ENCODE data around the gene STMN1. TPM values are rescaled to one million over a fixed set of nuclear protein-coding genes. Genes with fewer than 3 reads are reported as not detected.

The STMN1 gene
- total RNA-seq, 1 experiment from 2014 or later, result 349 TPM

DNA sequence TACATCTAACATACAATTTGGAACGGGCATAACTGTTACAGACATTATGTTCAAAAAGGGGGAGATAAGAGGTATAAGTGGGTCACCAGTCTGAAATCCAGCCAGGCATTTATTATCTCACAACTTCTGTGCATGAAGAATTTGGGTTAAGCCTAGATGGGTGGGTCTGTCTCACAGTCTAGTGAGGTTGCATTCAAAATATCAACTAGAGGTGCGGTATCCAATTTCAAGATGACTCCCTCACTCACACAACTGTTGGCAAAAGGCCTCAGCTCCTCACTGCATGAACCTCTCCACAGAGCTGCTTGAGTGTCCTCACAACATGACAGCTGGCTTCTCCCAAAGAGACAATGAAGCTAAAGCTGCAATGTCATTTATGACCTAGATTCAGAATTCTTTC lies 51.7 kb downstream of the STMN1 start:
- POLR2A ChIA-PET (ENCODE audit: unreplicated experiment), result interaction anchor here (0.7 kb wide), 2 partner anchors 10 to 13 kb away, joined by 6 to 36 read pairs; no protein-coding TSS in a partner anchor
- H2AFZ ChIP-seq, result no peak overlapping the region
- H3K9me3 ChIP-seq (ENCODE audit: insufficient read depth, low read depth), result no peaks in the 10 kb centered on the region
- H3K27me3 ChIP-seq (ENCODE audit: insufficient read depth, low read depth), result no peaks in the 10 kb centered on the region
- no peak overlapping the region for H3K27ac ChIP-seq
- no peak overlapping the region for H3K4me2 ChIP-seq
- H3K79me2 ChIP-seq (ENCODE audit: low read depth), result peaks cover 85% of the 10 kb centered on the region
- intact Hi-C loops (cut with micrococcal nuclease; ENCODE audit: unreplicated experiment), result no loop called here
- no peaks in the 10 kb centered on the region for H3K36me3 ChIP-seq (ENCODE audit: low read depth)
- no peak for TF ChIP-seq EZH2 (IDR thresholded peaks at IDR 0.05; ENCODE audit: low read depth)
- no peak for TF ChIP-seq CTCF (conservative IDR thresholded peaks at IDR 0.05)
- BruUV-seq (replicated peaks), result no TSS peak
- H4K20me1 ChIP-seq (ENCODE audit: insufficient read depth), result no peaks in the 10 kb centered on the region
- H3K4me1 ChIP-seq (replicated peaks; ENCODE audit: insufficient read depth), result peaks cover 10% of the 10 kb centered on the region
- CTCF ChIA-PET, result no interaction called here
- H3K9me2 ChIP-seq (ENCODE audit: insufficient read depth), result no peaks in the 10 kb centered on the region
- DNase-seq, result no peak
- peaks cover under 1% of the 10 kb centered on the region; the same call in 1 of the 2 replicates for H3F3A ChIP-seq (ENCODE audit: insufficient read depth, low read depth)
- H3K4me3 ChIP-seq, result no peak overlapping the region

Small RNA genes within 50 kb of the gene (microRNA-seq; reads per million reads assigned to microRNA genes)
- gene MIR3917 (ENCODE audit: borderline number of aligned reads, borderline replicate concordance), result 4.7 reads per million

Other genes with a start within 250 kb of the STMN1 start
- 39.0 and 44.3 TPM in 2 replicates for gene SELENON, start 106.2 kb downstream of the STMN1 start, total RNA-seq (2021)
- 40.9 and 41.7 TPM in 2 replicates for gene MTFR1L, start 86.5 kb downstream of the STMN1 start, total RNA-seq (2021)
- 11.0 and 11.3 TPM in 2 replicates for gene AUNIP, start 47.0 kb downstream of the STMN1 start, total RNA-seq (2021)
- gene PAQR7, start 30.7 kb downstream of the STMN1 start, total RNA-seq (2021), result 30.2 and 34.0 TPM in 2 replicates
- 13.0 and 13.9 TPM in 2 replicates for gene PAFAH2, start 91.6 kb upstream of the STMN1 start, total RNA-seq (2021)
- 0.13 and 0.63 TPM in 2 replicates for gene EXTL1, start 115.4 kb upstream of the STMN1 start, total RNA-seq (2021)
- not detected in 2 replicates for gene SLC30A2, start 139.7 kb upstream of the STMN1 start, total RNA-seq (2021)
- not detected in 2 replicates for gene TRIM63, start 161.2 kb upstream of the STMN1 start, total RNA-seq (2021)
- 7.6 and 8.4 TPM in 2 replicates for gene PDIK1L, start 205.4 kb upstream of the STMN1 start, total RNA-seq (2021)